Thoracic aorta (tissue), 2 donors: ENCODE measurements around the gene TFDP1. TPM values are rescaled to one million over a fixed set of nuclear protein-coding genes. Genes with fewer than 3 reads are reported as not detected.

ENCODE experiments used
- ATAC-seq: fragments of 150-250 bp; one replicate; pipeline ENCODE4 v1.8.0; 2017; ENCODE audit warnings: low read depth; ENCODE audit not compliant: insufficient number of reproducible peaks, low FRiP score
- DNase-seq: peaks from one replicate; pipeline ENCODE4 v3.0.0-alpha.2; 2020; ENCODE audit warnings: low spot score
- H3K27ac ChIP-seq, 2 donors: fragments of 200-600 bp; sonication (generic); 1 replicate in 1 of 2; 2 replicates in 1 of 2; pipeline ENCODE4 v1.5.1; 2016; ENCODE audit warnings: mild to moderate bottlenecking in 2 of 2, moderate library complexity in 2 of 2
- H3K27me3 ChIP-seq: fragments of 200-600 bp; sonication (generic); replicated peaks from 2 replicates; pipeline ENCODE4 v1.6.0; 2016; ENCODE audit warnings: mild to moderate bottlenecking; ENCODE audit not compliant: insufficient read depth
- H3K36me3 ChIP-seq: fragments of 200-600 bp; sonication (generic); one replicate; pipeline ENCODE4 v1.5.1; 2016
- H3K4me1 ChIP-seq, 2 donors: fragments of 200-600 bp; sonication (generic); 1 replicate in 1 of 2; 2 replicates in 1 of 2; pipeline versions ENCODE4 v1.5.1 to v1.6.0; 2016; ENCODE audit warnings: low read depth in 2 of 2, mild to moderate bottlenecking in 1 of 2; ENCODE audit not compliant: control insufficient read depth in 1 of 2
- H3K4me3 ChIP-seq: fragments of 200-600 bp; sonication (generic); 2 replicates; pipeline ENCODE4 v1.5.1; 2016; ENCODE audit warnings: mild to moderate bottlenecking
- H3K9me3 ChIP-seq: fragments of 200-600 bp; sonication (generic); 2 replicates; pipeline ENCODE4 v1.5.1; 2016
- total RNA-seq, 2 donors: library from RNA; depleted of rRNA; stranded (reverse); fragments of >200 nt; gene quantifications; one replicate each; pipeline versions ENCODE4 v1.1.0 to v1.2.3, GENCODE V29; 2016
- TF ChIP-seq, protein P1 (sequence below): fragments of 200-600 bp; sonication (generic); IDR thresholded peaks from one replicate; pipeline ENCODE4 v1.5.1; 2019; ENCODE audit warnings: antibody characterized with exemption

TFDP1 gene
- total RNA-seq, 2 donors from 2014 or later = 39.3 to 49.3 TPM

DNA sequence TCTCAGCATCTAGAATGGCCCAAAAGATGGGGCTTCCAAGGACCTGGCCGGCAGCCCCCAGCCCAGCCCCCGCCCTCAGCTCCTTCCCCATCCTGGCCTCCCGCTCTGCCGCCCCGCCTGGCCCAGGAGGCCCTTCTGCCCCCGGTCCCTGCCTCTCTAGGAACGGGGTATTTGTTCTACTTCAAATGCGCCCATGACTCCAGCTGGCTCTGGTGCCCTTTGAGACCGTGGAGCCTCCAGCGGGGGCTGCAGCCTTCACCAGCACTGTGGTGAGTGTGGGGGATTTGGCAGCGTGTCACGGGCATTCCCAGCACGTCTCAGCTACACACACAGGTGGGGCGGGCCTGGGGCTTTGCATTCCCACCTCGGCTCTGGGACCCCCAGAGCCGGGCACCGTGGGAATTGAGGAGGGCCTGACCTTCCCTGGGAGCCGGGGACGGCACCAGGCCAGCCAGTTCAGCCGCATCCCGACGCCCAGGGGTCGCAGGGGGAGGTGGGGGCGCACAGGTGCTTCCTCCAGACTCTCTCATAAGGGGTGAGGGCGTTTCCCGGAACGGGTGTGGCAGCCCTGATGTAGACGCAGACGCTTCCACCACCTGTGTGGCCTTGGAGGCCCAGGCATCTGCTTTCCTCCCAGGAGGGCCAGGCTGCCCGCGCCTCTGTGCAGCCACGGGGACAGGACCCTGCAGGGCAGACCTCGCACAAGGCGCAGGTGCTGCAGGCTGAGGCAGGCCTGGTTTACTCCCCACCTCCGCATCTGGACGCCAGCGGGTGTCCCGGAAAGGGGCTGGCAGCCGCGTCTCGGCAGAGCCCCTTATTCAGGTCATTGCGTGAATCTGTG, 72.5 kb downstream of the TFDP1 start:
- Histone ChIP-seq H3K9me3 (peaks cover 7% of the 10 kb centered on the region), H3K4me1 (no peaks in the 10 kb centered on the region), H3K36me3 (no peaks in the 10 kb centered on the region), H3K27me3 (no peaks in the 10 kb centered on the region), H3K4me3 (no peak overlapping the region), H3K27ac (no peak overlapping the region)
- no peak for DNase-seq
- ATAC-seq = no peak
- TF ChIP-seq, protein P1, sequence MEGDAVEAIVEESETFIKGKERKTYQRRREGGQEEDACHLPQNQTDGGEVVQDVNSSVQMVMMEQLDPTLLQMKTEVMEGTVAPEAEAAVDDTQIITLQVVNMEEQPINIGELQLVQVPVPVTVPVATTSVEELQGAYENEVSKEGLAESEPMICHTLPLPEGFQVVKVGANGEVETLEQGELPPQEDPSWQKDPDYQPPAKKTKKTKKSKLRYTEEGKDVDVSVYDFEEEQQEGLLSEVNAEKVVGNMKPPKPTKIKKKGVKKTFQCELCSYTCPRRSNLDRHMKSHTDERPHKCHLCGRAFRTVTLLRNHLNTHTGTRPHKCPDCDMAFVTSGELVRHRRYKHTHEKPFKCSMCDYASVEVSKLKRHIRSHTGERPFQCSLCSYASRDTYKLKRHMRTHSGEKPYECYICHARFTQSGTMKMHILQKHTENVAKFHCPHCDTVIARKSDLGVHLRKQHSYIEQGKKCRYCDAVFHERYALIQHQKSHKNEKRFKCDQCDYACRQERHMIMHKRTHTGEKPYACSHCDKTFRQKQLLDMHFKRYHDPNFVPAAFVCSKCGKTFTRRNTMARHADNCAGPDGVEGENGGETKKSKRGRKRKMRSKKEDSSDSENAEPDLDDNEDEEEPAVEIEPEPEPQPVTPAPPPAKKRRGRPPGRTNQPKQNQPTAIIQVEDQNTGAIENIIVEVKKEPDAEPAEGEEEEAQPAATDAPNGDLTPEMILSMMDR = no peak

DNA sequence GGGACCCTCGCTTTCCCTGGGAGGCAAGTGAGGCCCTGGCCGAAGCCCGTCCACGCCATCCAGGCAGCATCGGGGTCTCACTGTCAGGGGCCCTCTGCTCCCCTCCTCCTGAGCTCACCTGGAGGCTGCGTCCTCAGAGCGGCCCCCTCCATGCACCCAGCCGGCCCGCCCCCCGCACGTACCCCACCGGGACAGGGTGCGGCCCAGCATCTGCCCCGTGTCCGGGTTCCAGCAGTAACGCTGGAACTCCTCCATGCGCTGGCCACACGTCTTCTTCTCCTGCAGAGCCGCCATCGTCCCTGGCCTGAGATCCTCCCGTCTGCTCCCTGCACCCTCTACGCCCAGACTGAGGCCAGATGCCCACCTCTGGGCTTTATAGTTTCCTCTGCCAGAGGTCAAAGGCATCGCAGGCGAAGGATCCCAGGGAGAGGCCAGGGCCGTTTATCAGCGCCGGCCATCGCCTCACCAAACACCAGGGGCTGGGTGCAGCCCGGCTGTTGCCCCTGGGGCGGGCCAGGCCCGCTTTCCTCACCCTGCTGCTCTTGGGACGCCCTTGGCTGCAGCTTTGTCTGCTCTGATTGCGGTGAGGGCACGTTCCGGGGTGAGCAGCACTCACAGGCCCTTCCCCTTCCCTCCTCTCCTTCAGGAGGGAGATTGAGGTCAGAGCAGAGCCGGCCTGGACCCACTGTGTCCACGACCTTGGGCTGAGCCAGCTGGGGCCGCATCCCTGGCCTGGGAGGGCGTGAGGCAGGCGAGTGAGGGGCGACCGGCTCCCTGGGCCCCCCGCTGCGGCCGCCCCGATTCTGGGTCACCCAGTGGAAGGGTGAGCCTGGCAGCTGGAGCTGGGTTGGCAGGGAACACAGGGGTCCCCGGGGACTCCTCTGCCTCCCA, 73.5 kb downstream of the TFDP1 start, which contains the start of gene ATP4B:
Gene ATP4B, minus strand, starts transcription at position 348 of the 891 bp plus-strand sequence. Its CDS starts 54 bp downstream, at position 294.
- Histone ChIP-seq H3K9me3 (peaks cover 7% of the 10 kb centered on the region), H3K4me1 (no peaks in the 10 kb centered on the region), H3K36me3 (no peaks in the 10 kb centered on the region), H3K4me3 (no peak within 1 kb of the TSS), H3K27me3 (no peaks in the 10 kb centered on the region), H3K27ac (no peak within 1 kb of the TSS)
- TF ChIP-seq, protein P1 = no peak
- DNase-seq = no peak
- ATAC-seq = no peak

DNA sequence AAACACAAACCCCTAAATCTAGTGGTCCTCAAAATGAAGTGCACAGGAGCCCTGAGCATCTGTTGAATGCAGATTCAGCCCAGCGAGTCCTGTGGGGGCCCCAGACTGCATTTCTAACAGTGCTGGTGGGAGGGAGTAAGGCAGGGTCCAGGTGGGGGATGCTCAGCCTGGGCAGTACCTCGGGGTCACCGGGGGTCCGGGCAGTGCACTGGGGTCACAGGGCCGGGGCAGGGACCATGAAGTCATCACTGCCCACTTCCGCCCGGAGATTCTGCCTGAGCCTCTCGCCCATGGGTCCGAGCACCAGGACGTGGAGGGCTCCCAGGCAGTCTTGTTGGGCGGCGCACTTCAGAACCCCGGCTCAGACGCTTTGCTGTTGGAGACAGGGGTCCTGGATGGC, 74.3 kb downstream of the TFDP1 start:
- no peaks in the 10 kb centered on the region for H3K4me1 ChIP-seq
- H3K9me3 ChIP-seq = peaks cover 7% of the 10 kb centered on the region
- no peak for DNase-seq
- no peaks in the 10 kb centered on the region for H3K27me3 ChIP-seq
- no peaks in the 10 kb centered on the region for H3K36me3 ChIP-seq
- ATAC-seq = no peak
- H3K4me3 ChIP-seq = no peak overlapping the region
- no peak overlapping the region for H3K27ac ChIP-seq
- TF ChIP-seq, protein P1 = no peak

DNA sequence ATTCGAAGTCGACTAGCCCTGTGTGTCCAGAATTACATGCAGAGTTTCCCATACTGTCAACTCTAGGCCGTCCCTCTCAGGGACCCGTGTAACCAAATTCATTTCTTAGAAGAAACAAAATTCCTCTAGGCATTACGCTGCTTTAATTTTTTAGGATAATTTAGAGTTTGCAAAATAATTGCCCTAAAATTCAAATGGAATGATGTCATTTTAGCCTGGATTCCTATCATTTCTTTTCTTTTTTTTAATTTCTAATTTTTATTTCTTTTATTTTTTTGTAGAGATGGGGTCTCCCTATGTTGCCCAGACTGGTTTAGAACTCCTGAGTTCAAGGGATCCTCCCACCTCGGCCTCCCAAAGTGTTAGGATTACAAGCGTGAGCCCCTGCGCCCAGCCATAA, 74.8 kb downstream of the TFDP1 start:
- TF ChIP-seq, protein P1 = no peak
- ATAC-seq (no peak), DNase-seq (no peak)
- Histone ChIP-seq H3K9me3 (peaks cover 7% of the 10 kb centered on the region), H3K27ac (no peak overlapping the region), H3K4me1 (no peaks in the 10 kb centered on the region), H3K36me3 (no peaks in the 10 kb centered on the region), H3K27me3 (no peaks in the 10 kb centered on the region), H3K4me3 (no peak overlapping the region)

DNA sequence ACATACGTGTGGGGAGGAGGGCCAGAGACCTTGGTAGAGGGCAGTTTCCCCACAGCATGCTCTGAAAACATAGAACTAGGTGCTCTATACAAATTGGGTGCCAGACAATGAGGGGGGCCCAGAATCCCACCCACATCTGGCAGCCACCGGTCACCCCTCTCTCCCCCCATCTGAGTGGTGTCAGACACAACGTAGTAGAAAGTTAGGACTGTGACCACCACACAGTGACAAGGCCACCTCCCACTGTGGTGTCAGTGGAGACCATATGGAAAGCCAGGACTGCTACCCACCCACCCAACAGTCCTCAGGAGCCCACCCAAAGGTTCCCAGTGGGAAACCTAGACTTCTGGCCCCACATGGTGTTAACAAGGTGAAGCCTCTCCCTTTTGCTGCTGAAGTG, 75.5 kb downstream of the TFDP1 start:
- TF ChIP-seq, protein P1 = no peak
- Histone ChIP-seq H3K27ac (no peak overlapping the region), H3K9me3 (peaks cover 7% of the 10 kb centered on the region), H3K27me3 (no peaks in the 10 kb centered on the region), H3K4me3 (no peak overlapping the region), H3K4me1 (no peaks in the 10 kb centered on the region), H3K36me3 (no peaks in the 10 kb centered on the region)
- no peak for ATAC-seq
- DNase-seq = no peak
